K562 (cell line): Measurements from ENCODE around the gene CTAG2. TPM values are rescaled to one million over a fixed set of nuclear protein-coding genes. Genes with fewer than 3 reads are reported as not detected.

Experiments
- ATAC-seq: fragments of 200-7000 bp; cut with Tn5 transposase; 3 replicates; pipeline ENCODE4 v1.9.1; 2020; ENCODE audit warnings: moderate library complexity
- BruUV-seq: library from RNA; stranded (reverse); fragments of 400-500 nt; replicated peaks from 2 replicates; lab custom pipeline; 2021; lab: Mats Ljungman, UMichigan
- CTCF ChIA-PET: fragments of 300-600 bp; formaldehyde crosslinking; extraction: SDS; loops from one replicate; lab custom pipeline; 2021; ENCODE audit warnings: low intra/inter-chr PET ratio; lab: Yijun Ruan, JAX
- POLR2A ChIA-PET: fragments of 300-600, 350-650 bp; sonication (Branson Sonifier 250); formaldehyde crosslinking; extraction: SDS; loops from one replicate; lab custom pipeline; 2021; ENCODE audit warnings: antibody characterized with exemption, inconsistent platforms; lab: Yijun Ruan, JAX
- DNase-seq, 4 experiments: peaks; one replicate each; pipeline versions ENCODE4 v3.0.0 to v3.0.0-alpha.2; 2011 to 2018; ENCODE audit warnings: low spot score in 3 of 4, mixed read lengths in 3 of 4; ENCODE audit errors: extremely low read depth in 1 of 4
- FAIRE-seq: peaks from 2 replicates; lab custom pipeline; 2011; peaks lifted over from hg19 to GRCh38; lab: Jason Lieb, UNC
- H2AFZ ChIP-seq: 2 replicates; pipeline ENCODE4 v1.6.0; 2011; ENCODE audit warnings: low read depth, low read length, control low read depth, inconsistent platforms
- H3K27ac ChIP-seq: fragments of 200-600 bp; 3 replicates; pipeline ENCODE4 v1.8.0; 2011; ENCODE audit warnings: low read depth, mild to moderate bottlenecking, control low read depth, inconsistent platforms, low read length, moderate library complexity, mixed read lengths; ENCODE audit errors: extremely low read depth
- H3K27me3 ChIP-seq, 2 experiments: fragments of 300-600 bp in 1 of 2; 2 replicates in 1 of 2; 3 replicates in 1 of 2; pipeline versions ENCODE4 v1.6.0 to v1.8.0; 2011; ENCODE audit warnings: inconsistent platforms in 2 of 2, low read length in 2 of 2, mild to moderate bottlenecking in 1 of 2, mixed read lengths in 1 of 2, moderate library complexity in 1 of 2; ENCODE audit not compliant: control insufficient read depth in 2 of 2, insufficient read depth in 2 of 2
- H3K36me3 ChIP-seq: fragments of 300-600 bp; 3 replicates; pipeline ENCODE4 v1.8.0; 2011; ENCODE audit warnings: mild to moderate bottlenecking, low read length, inconsistent platforms; ENCODE audit not compliant: control insufficient read depth, insufficient read depth
- H3K4me1 ChIP-seq, 2 experiments: fragments of 200-600 bp in 1 of 2; replicated peaks in 1 of 2; 2 replicates in 1 of 2; 3 replicates in 1 of 2; pipeline versions ENCODE4 v1.5.1 to v1.8.0; 2011; ENCODE audit warnings: inconsistent platforms in 2 of 2, low read length in 2 of 2, mild to moderate bottlenecking in 1 of 2, mixed read lengths in 1 of 2, moderate library complexity in 1 of 2; ENCODE audit not compliant: control insufficient read depth in 2 of 2, insufficient read depth in 2 of 2
- H3K4me2 ChIP-seq: 2 replicates; pipeline ENCODE4 v1.6.1; 2011; ENCODE audit warnings: low read length, control low read depth, inconsistent platforms, mixed read lengths; ENCODE audit not compliant: insufficient read depth
- H3K4me3 ChIP-seq: fragments of 200-600 bp; sonication (generic), shearing (Covaris generic); 2 replicates; pipeline ENCODE4 v1.5.1; 2016; ENCODE audit warnings: control low read depth, inconsistent platforms
- H3K79me2 ChIP-seq: fragments of 200-600 bp; 3 replicates; pipeline ENCODE4 v1.8.0; 2011; ENCODE audit warnings: low read length, inconsistent platforms; ENCODE audit not compliant: control insufficient read depth, insufficient read depth
- H3K9ac ChIP-seq, 2 experiments: 2 replicates each; pipeline versions ENCODE4 v1.6.0 to v1.6.1; 2011; ENCODE audit warnings: low read depth in 2 of 2, low read length in 2 of 2, control low read depth in 1 of 2, inconsistent platforms in 1 of 2, mild to moderate bottlenecking in 1 of 2, mixed read lengths in 1 of 2; ENCODE audit not compliant: insufficient read depth in 1 of 2
- H3K9me1 ChIP-seq: one replicate; pipeline ENCODE4 v1.6.0; 2011; ENCODE audit warnings: inconsistent platforms, mild to moderate bottlenecking, low read length, moderate library complexity; ENCODE audit not compliant: control insufficient read depth, insufficient read depth
- H3K9me3 ChIP-seq: replicated peaks from 2 replicates; pipeline ENCODE4 v1.5.1; 2011; ENCODE audit warnings: low read depth, low read length, inconsistent platforms; ENCODE audit not compliant: control insufficient read depth, insufficient read depth
- H4K20me1 ChIP-seq: replicated peaks from 2 replicates; pipeline ENCODE4 v1.6.1; 2011; ENCODE audit warnings: low read length, inconsistent platforms, mixed read lengths; ENCODE audit not compliant: control insufficient read depth, insufficient read depth
- BACH1 ChIP-seq: fragments of 200-800 bp; sonication (Bioruptor generic); IDR thresholded peaks from 2 replicates; pipeline ENCODE4 v1.6.1; 2016; ENCODE audit warnings: missing genetic modification characterization, missing compliant biosample characterization
- GABPA ChIP-seq: fragments of 200-800 bp; sonication (Bioruptor generic); conservative IDR thresholded peaks from 2 replicates; pipeline ENCODE4 v1.6.1; 2016; ENCODE audit warnings: low read depth, missing genetic modification characterization, missing compliant biosample characterization
- HEY1 ChIP-seq: fragments of 250-450 bp; sonication (Bioruptor Pico); IDR thresholded peaks from 2 replicates; pipeline ENCODE4 v1.5.0; 2020; ENCODE audit warnings: mild to moderate bottlenecking, moderate library complexity, borderline replicate concordance
- JUND ChIP-seq, 2 experiments: IDR thresholded peaks; 2 replicates in 1 of 2; 3 replicates in 1 of 2; pipeline ENCODE4 v1.6.1; 2011; ENCODE audit warnings: borderline replicate concordance in 2 of 2, low read depth in 2 of 2, low read length in 2 of 2, improper control_type of control experiment in 1 of 2, missing biosample characterization in 1 of 2, missing genetic modification characterization in 1 of 2, missing genetic modification reagents in 1 of 2
- RCOR1 ChIP-seq, 2 experiments: IDR thresholded peaks; 2 replicates each; pipeline ENCODE4 v1.6.1; 2012; ENCODE audit warnings: low read depth in 2 of 2, low read length in 2 of 2, borderline replicate concordance in 1 of 2, improper control_type of control experiment in 1 of 2
- RNF2 ChIP-seq: sonication (generic); IDR thresholded peaks from 2 replicates; pipeline ENCODE4 v1.6.1; 2016
- SAFB2 ChIP-seq: fragments of 200-400 bp; formaldehyde crosslinking; IDR thresholded peaks from 2 replicates; pipeline ENCODE4 v1.6.1; 2018; ENCODE audit warnings: borderline replicate concordance, low read length, low read depth, moderate library complexity; ENCODE audit not compliant: severe bottlenecking
- SMARCE1 ChIP-seq: fragments of 450-650 bp; IDR thresholded peaks from 2 replicates; pipeline ENCODE4 v1.7.1; 2016; ENCODE audit warnings: mild to moderate bottlenecking
- SP2 ChIP-seq: IDR thresholded peaks from 2 replicates; pipeline ENCODE4 v1.6.1; 2011; ENCODE audit warnings: mild to moderate bottlenecking, low read depth, low read length, moderate library complexity; ENCODE audit not compliant: poor library complexity, severe bottlenecking; ENCODE audit errors: extremely low read depth
- TFAM ChIP-seq: fragments of 250-450 bp; sonication (Bioruptor Pico); conservative IDR thresholded peaks from 2 replicates; pipeline ENCODE4 v1.5.0; 2021; ENCODE audit warnings: mild to moderate bottlenecking, moderate library complexity
- TGIF2 ChIP-seq: sonication (generic); formaldehyde crosslinking; IDR thresholded peaks from 2 replicates; pipeline ENCODE4 v1.8.1; 2022; ENCODE audit warnings: mild to moderate bottlenecking, missing genetic modification reagents, moderate library complexity
- TOE1 ChIP-seq, 2 experiments: fragments of 450-650 bp in 1 of 2; sonication (generic) in 1 of 2; formaldehyde crosslinking in 1 of 2; IDR thresholded peaks; 2 replicates each; pipeline versions ENCODE4 v1.7.1 to v1.8.0; 2016 to 2022; ENCODE audit warnings: borderline replicate concordance in 2 of 2, mild to moderate bottlenecking in 2 of 2, antibody characterized with exemption in 1 of 2, inconsistent platforms in 1 of 2, low read depth in 1 of 2, missing genetic modification reagents in 1 of 2, moderate library complexity in 1 of 2
- ZNF655 ChIP-seq: fragments of 250-450 bp; sonication (Bioruptor Pico); IDR thresholded peaks from 2 replicates; pipeline ENCODE4 v1.5.0; 2021
- ZNF699 ChIP-seq: fragments of 250-450 bp; sonication (Bioruptor Pico); IDR thresholded peaks from 2 replicates; pipeline ENCODE4 v1.8.0; 2021; ENCODE audit warnings: mild to moderate bottlenecking, moderate library complexity; ENCODE audit not compliant: insufficient replicate concordance
- WGBS: fragments of 100-300 bp; shearing (Covaris generic); methylation state at CpG from one replicate; pipeline ENCODE4 v1.1.6; 2016; ENCODE audit warnings: low coverage, mixed read lengths; ENCODE audit not compliant: insufficient coverage; ENCODE audit errors: missing lambda C conversion rate; 5-methylcytosine and 5-hydroxymethylcytosine counted together
- in situ Hi-C: fragments of 300-500 bp; cut with MboI; formaldehyde crosslinking; loops from 4 replicates; pipeline ENCODE4 v1.15.0; 2018; ENCODE audit warnings: inconsistent platforms, mixed read lengths
- intact Hi-C: fragments of 100-400 bp; cut with micrococcal nuclease; formaldehyde crosslinking; loops from 2 replicates; pipeline ENCODE4 v1.14.2; 2022
- polyA plus RNA-seq, 8 experiments: library from polyadenylated mRNA; depleted of rRNA in 4 of 8; stranded (reverse) in 5 of 8; unstranded in 3 of 8; fragments of >200 nt; fragmentation: Nextera tagmentation in 2 of 8; fragmentation: Illumina TruSeq in 1 of 8; extraction: Ambion mirVana in 2 of 8; extraction: Trizol in 1 of 8; gene quantifications; 2 replicates each; pipeline versions ENCODE4 v1.2.1 to v1.2.3, GENCODE V29; 2011 to 2014; ENCODE audit warnings: inconsistent platforms in 1 of 8, missing spikeins in 1 of 8
- total RNA-seq, 7 experiments: library from RNA; depleted of rRNA in 6 of 7; stranded (reverse); fragments of >200 nt in 6 of 7; fragmentation: Illumina TruSeq in 2 of 7; extraction: Trizol in 2 of 7; gene quantifications; 2 replicates each; pipeline versions ENCODE4 v1.2.1 to v1.2.3, GENCODE V29; 2011 to 2021; ENCODE audit warnings: low replicate concordance in 1 of 7
- TF ChIP-seq, protein P1 (sequence below): sonication (generic); formaldehyde crosslinking; IDR thresholded peaks from 2 replicates; pipeline ENCODE4 v1.9.0; 2022; ENCODE audit warnings: mild to moderate bottlenecking, missing genetic modification reagents
- TF ChIP-seq, protein P2 (sequence below): fragments of 250-450 bp; sonication (Bioruptor Pico); IDR thresholded peaks from 2 replicates; pipeline ENCODE4 v1.8.0; 2021; ENCODE audit warnings: mild to moderate bottlenecking, moderate library complexity

Gene CTAG2
- total and polyA plus RNA-seq, 9 of the 15 experiments (the other 6 are each of a cell fraction or from before 2014, with no cell fraction given): 1.7 to 63.0 (median 18.8) TPM

GRCh38 chrX:154607370-154607769 is 46.0 kb downstream of the CTAG2 start:
- Histone ChIP-seq H2AFZ (no peak overlapping the region), H3K4me2 (no peak overlapping the region), H3K9me1 (no peaks in the 10 kb centered on the region), H3K9ac (no peak overlapping the region), H3K27me3 (peaks cover 14 to 28% of the 10 kb centered on the region in 2 experiments; a peak in 4 of 5 replicates), H3K27ac (no peak overlapping the region), H3K79me2 (no peaks in the 10 kb centered on the region), H3K9me3 (no peaks in the 10 kb centered on the region), H3K36me3 (no peaks in the 10 kb centered on the region), H4K20me1 (no peaks in the 10 kb centered on the region; the same call in 1 of the 2 replicates), H3K4me3 (no peak overlapping the region), H3K4me1 (no peaks in the 10 kb centered on the region)
- DNase-seq: no peak
- no peak for ATAC-seq
- 19% methylated on average over 6 of the region's 6 CpGs for WGBS
- CTCF ChIA-PET: no interaction called here
- BruUV-seq: no TSS peak
- FAIRE-seq: no peak
- intact Hi-C loops (no loop called here), in situ Hi-C loops (no loop called here)
- TF ChIP-seq RCOR1 (IDR thresholded peaks at IDR 0.05; ENCODE audit: borderline replicate concordance in 1 of 2, low read depth in 2 of 2, low read length in 2 of 2): no peak
- TF ChIP-seq SMARCE1: no peak
- no peak for TF ChIP-seq SAFB2
- no peak for TF ChIP-seq ZNF655 (CRISPR knock-in tag)
- TF ChIP-seq SP2: no peak
- TF ChIP-seq, protein P1, sequence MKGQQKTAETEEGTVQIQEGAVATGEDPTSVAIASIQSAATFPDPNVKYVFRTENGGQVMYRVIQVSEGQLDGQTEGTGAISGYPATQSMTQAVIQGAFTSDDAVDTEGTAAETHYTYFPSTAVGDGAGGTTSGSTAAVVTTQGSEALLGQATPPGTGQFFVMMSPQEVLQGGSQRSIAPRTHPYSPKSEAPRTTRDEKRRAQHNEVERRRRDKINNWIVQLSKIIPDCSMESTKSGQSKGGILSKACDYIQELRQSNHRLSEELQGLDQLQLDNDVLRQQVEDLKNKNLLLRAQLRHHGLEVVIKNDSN (CRISPR knock-in tag): no peak
- no peak for TF ChIP-seq BACH1 (tag)
- no peak for TF ChIP-seq TGIF2 (CRISPR knock-in tag)
- TF ChIP-seq, protein P2, sequence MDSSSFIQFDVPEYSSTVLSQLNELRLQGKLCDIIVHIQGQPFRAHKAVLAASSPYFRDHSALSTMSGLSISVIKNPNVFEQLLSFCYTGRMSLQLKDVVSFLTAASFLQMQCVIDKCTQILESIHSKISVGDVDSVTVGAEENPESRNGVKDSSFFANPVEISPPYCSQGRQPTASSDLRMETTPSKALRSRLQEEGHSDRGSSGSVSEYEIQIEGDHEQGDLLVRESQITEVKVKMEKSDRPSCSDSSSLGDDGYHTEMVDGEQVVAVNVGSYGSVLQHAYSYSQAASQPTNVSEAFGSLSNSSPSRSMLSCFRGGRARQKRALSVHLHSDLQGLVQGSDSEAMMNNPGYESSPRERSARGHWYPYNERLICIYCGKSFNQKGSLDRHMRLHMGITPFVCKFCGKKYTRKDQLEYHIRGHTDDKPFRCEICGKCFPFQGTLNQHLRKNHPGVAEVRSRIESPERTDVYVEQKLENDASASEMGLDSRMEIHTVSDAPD: no peak
- no peak for TF ChIP-seq HEY1
- TF ChIP-seq TOE1 (IDR thresholded peaks at IDR 0.05; ENCODE audit: borderline replicate concordance): no peak
- no peak for TF ChIP-seq TOE1 (CRISPR knock-in tag; IDR thresholded peaks at IDR 0.05; ENCODE audit: borderline replicate concordance, low read depth)
- no peak for TF ChIP-seq RNF2
- TF ChIP-seq GABPA (tag): no peak
- no peak for TF ChIP-seq ZNF699 (CRISPR knock-in tag)
- TF ChIP-seq JUND (IDR thresholded peaks at IDR 0.05; ENCODE audit: borderline replicate concordance, low read depth, low read length): no peak
- TF ChIP-seq JUND (tag; IDR thresholded peaks at IDR 0.05; ENCODE audit: borderline replicate concordance, low read depth, low read length): no peak
- TF ChIP-seq TFAM (CRISPR knock-in tag): no peak
- POLR2A ChIA-PET: no interaction called here
